OCI-LY7 (cell line): ENCODE data around the gene CYP2W1. TPM values are rescaled to one million over a fixed set of nuclear protein-coding genes. Genes with fewer than 3 reads are reported as not detected.

Source experiments
- BruUV-seq: library from RNA; stranded (reverse); fragments of 400-500 nt; replicated peaks from 2 replicates; lab custom pipeline; 2021; lab: Mats Ljungman, UMichigan
- CTCF ChIA-PET: fragments of 300-600 bp; sonication (Branson Sonifier 250); formaldehyde crosslinking; loops from one replicate; lab custom pipeline; 2022; ENCODE audit warnings: antibody characterized with exemption; ENCODE audit not compliant: unreplicated experiment; lab: Charles Lee
- POLR2A ChIA-PET: fragments of 300-600 bp; sonication (Branson Sonifier 250); formaldehyde crosslinking; loops from one replicate; lab custom pipeline; 2022; ENCODE audit warnings: antibody characterized with exemption; lab: Charles Lee
- DNase-seq: peaks from one replicate; pipeline ENCODE4 v3.0.0-alpha.2; 2015; ENCODE audit warnings: low spot score
- H2AFZ ChIP-seq: fragments of 200-600 bp; sonication (generic), shearing (Covaris generic); 2 replicates; pipeline ENCODE4 v1.6.1; 2014; ENCODE audit warnings: mild to moderate bottlenecking, antibody characterized with exemption, low read length, moderate library complexity
- H3K27ac ChIP-seq: fragments of 200-600 bp; sonication (generic); 2 replicates; pipeline ENCODE4 v1.5.1; 2014; ENCODE audit warnings: mixed run types, low read depth, mild to moderate bottlenecking, moderate library complexity, low read length, inconsistent platforms; ENCODE audit not compliant: poor library complexity, severe bottlenecking
- H3K36me3 ChIP-seq: fragments of 200-600 bp; sonication (generic); 2 replicates; pipeline ENCODE4 v1.6.1; 2014; ENCODE audit warnings: mild to moderate bottlenecking, antibody characterized with exemption, low read length, moderate library complexity, mixed read lengths; ENCODE audit not compliant: insufficient read depth
- H3K4me1 ChIP-seq: fragments of 200-600 bp; sonication (generic); 2 replicates; pipeline ENCODE4 v1.5.1; 2014; ENCODE audit warnings: mild to moderate bottlenecking, low read length; ENCODE audit not compliant: insufficient read depth, poor library complexity, severe bottlenecking
- H3K4me2 ChIP-seq: fragments of 200-600 bp; sonication (generic); 2 replicates; pipeline ENCODE4 v1.6.1; 2014; ENCODE audit warnings: mild to moderate bottlenecking, low read length
- H3K4me3 ChIP-seq: fragments of 200-600 bp; sonication (generic); 2 replicates; pipeline ENCODE4 v1.5.1; 2014; ENCODE audit warnings: mild to moderate bottlenecking, low read depth, low read length; ENCODE audit not compliant: poor library complexity, severe bottlenecking
- H3K79me2 ChIP-seq: fragments of 200-600 bp; sonication (generic); 2 replicates; pipeline ENCODE4 v1.6.1; 2016; ENCODE audit warnings: low read depth, mild to moderate bottlenecking, low read length, moderate library complexity, mixed read lengths; ENCODE audit not compliant: insufficient read depth
- H3K9me2 ChIP-seq: fragments of 200-600 bp; sonication (generic); 2 replicates; pipeline ENCODE4 v1.6.1; 2016; ENCODE audit warnings: mild to moderate bottlenecking, low read length, mixed read lengths; ENCODE audit not compliant: insufficient read depth
- H3K9me3 ChIP-seq: fragments of 200-600 bp; sonication (generic); 2 replicates; pipeline ENCODE4 v1.6.1; 2014; ENCODE audit warnings: mild to moderate bottlenecking, mixed run types, low read length, mixed read lengths
- H4K20me1 ChIP-seq: fragments of 200-600 bp; sonication (generic); 2 replicates; pipeline ENCODE4 v1.6.1; 2014; ENCODE audit warnings: mild to moderate bottlenecking, antibody characterized with exemption, low read length, moderate library complexity, mixed read lengths; ENCODE audit not compliant: insufficient read depth
- EZH2phosphoT487 ChIP-seq: fragments of 200-600 bp; sonication (generic); IDR thresholded peaks from 2 replicates; pipeline ENCODE4 v1.6.1; 2018; ENCODE audit warnings: low read depth, borderline replicate concordance, mild to moderate bottlenecking, mixed run types, antibody characterized with exemption, low read length, moderate library complexity, mixed read lengths
- intact Hi-C: fragments of 100-400 bp; cut with micrococcal nuclease; formaldehyde crosslinking; loops from one replicate; pipeline ENCODE4 v1.10.0; 2022; ENCODE audit not compliant: unreplicated experiment
- total RNA-seq, 2 experiments: library from RNA; depleted of rRNA in 1 of 2; stranded (reverse); fragments of >200 nt in 1 of 2; shearing (Covaris generic) in 1 of 2; gene quantifications; 2 replicates each; pipeline ENCODE4 v1.2.3, GENCODE V29; 2014 to 2022
- TF ChIP-seq, protein P1 (sequence below): fragments of 200-600 bp; sonication (generic); conservative IDR thresholded peaks from 2 replicates; pipeline ENCODE4 v1.5.1; 2014; ENCODE audit warnings: mild to moderate bottlenecking, antibody characterized with exemption, low read length, moderate library complexity, mixed read lengths

Gene CYP2W1
- total RNA-seq, 2 experiments from 2014 or later: 1.3 TPM; not detected in 1

DNA sequence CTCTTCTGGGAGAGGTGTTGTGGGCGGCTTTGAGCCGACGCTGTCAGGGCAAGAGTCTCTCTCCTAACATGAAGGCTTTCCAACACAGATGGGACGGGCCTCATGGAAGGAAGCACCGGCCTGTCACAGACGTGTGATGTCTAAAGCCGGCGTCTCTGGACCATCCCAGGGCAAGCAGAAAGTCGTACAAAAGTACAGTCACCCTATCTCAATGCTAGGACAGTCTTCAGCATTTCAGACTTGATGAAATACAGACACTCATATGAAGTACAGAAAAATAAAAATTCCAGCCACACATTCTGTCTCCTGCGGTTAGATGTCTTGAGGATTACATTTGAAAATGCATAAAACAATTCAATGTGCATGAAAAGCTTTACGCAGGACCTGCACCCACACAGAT lies 30.6 kb downstream of the CYP2W1 start:
- peaks cover 15% of the 10 kb centered on the region for H3K4me1 ChIP-seq
- DNase-seq: no peak
- ChIA-PET CTCF (no interaction called here), POLR2A (no interaction called here)
- H3K27ac ChIP-seq: no peak overlapping the region
- H4K20me1 ChIP-seq: no peaks in the 10 kb centered on the region
- H2AFZ ChIP-seq: no peak overlapping the region
- no peaks in the 10 kb centered on the region for H3K9me2 ChIP-seq
- H3K4me3 ChIP-seq: no peak overlapping the region
- no peaks in the 10 kb centered on the region for H3K79me2 ChIP-seq
- H3K4me2 ChIP-seq: no peak overlapping the region
- TF ChIP-seq, protein P1, sequence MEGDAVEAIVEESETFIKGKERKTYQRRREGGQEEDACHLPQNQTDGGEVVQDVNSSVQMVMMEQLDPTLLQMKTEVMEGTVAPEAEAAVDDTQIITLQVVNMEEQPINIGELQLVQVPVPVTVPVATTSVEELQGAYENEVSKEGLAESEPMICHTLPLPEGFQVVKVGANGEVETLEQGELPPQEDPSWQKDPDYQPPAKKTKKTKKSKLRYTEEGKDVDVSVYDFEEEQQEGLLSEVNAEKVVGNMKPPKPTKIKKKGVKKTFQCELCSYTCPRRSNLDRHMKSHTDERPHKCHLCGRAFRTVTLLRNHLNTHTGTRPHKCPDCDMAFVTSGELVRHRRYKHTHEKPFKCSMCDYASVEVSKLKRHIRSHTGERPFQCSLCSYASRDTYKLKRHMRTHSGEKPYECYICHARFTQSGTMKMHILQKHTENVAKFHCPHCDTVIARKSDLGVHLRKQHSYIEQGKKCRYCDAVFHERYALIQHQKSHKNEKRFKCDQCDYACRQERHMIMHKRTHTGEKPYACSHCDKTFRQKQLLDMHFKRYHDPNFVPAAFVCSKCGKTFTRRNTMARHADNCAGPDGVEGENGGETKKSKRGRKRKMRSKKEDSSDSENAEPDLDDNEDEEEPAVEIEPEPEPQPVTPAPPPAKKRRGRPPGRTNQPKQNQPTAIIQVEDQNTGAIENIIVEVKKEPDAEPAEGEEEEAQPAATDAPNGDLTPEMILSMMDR: no peak
- no peak for TF ChIP-seq EZH2phosphoT487
- intact Hi-C loops: no loop called here
- no peaks in the 10 kb centered on the region for H3K9me3 ChIP-seq
- BruUV-seq: no TSS peak
- H3K36me3 ChIP-seq: peaks cover 32% of the 10 kb centered on the region

DNA sequence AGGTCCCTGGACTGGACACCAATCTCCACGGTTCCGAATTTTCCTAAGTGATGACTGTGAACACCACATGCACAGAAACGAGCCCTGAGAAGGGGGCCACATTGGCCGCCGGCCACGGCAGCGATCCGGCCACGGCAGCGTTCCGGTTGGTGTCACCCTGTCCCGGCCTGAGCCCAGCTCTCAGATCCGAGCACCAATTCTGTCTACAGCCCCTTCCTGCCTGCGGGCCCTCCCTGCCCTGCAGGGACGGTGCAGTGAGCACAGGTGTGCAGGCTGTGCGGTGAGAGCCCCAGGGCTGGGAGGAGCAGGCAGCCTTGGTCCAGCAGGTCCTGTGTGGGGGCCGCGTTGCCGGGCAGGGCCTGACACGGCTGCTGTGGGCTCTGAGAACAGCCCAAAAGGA lies 31.7 kb downstream of the CYP2W1 start:
- H2AFZ ChIP-seq: no peak overlapping the region
- H3K9me3 ChIP-seq: no peaks in the 10 kb centered on the region
- H4K20me1 ChIP-seq: no peaks in the 10 kb centered on the region
- peaks cover 22% of the 10 kb centered on the region for H3K4me1 ChIP-seq
- H3K4me2 ChIP-seq: no peak overlapping the region
- H3K36me3 ChIP-seq: peaks cover 29% of the 10 kb centered on the region
- DNase-seq: no peak
- TF ChIP-seq EZH2phosphoT487: no peak
- TF ChIP-seq, protein P1: no peak
- no peaks in the 10 kb centered on the region for H3K9me2 ChIP-seq
- H3K79me2 ChIP-seq: no peaks in the 10 kb centered on the region
- H3K27ac ChIP-seq: no peak overlapping the region
- H3K4me3 ChIP-seq: no peak overlapping the region
- ChIA-PET POLR2A (no interaction called here), CTCF (no interaction called here)
- intact Hi-C loops: no loop called here
- no TSS peak for BruUV-seq

DNA sequence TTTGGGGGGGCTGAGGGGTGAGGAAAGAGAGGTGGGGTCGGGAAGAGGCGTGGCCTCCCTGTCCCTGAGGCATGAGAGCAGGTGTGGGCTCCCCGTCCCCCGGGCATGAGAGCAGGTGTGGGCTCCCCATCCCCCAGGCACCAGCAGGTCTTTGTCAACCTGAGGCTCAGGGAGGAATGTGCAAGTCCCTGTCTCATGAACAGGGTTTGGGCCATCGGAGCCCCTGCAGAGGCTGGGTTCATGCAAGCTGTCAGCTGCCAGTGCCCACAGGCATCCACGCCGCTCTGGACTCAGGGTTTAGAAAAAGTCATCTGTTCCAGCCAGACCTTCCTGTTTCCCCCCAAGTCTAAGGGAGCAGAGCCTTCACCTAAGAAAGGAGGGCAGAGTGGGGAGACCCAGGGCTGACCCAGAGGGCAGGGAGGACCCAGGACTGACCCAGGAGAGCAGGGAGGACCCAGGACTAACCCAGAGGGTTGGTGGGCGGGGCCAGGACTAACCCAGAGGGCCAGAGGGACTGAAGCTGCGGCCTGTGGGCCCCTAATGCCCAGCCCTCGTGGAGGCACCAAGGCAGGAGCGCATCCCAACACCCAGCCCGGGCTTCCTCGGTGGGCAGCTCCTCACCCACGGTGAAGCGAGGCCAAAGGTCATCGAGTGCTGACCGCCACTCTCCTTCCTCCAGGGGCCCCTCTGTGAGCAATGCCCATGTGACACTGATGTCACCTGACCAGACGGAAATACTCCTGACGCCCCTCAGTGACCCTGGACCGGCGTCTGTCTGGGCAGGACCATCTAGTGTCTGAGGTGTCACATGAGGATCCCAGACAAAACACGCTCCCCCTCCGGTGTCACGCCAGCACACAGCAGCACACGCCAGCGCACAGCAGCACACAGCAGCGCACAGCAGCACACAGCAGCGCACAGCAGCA lies 32.5 kb downstream of the CYP2W1 start:
- Histone ChIP-seq H3K9me2 (no peaks in the 10 kb centered on the region), H3K9me3 (no peaks in the 10 kb centered on the region), H2AFZ (no peak overlapping the region), H3K79me2 (no peaks in the 10 kb centered on the region), H3K4me3 (no peak overlapping the region), H3K4me1 (peaks cover 22% of the 10 kb centered on the region), H3K36me3 (peaks cover 27% of the 10 kb centered on the region), H3K27ac (no peak overlapping the region), H4K20me1 (no peaks in the 10 kb centered on the region), H3K4me2 (no peak overlapping the region)
- intact Hi-C loops: no loop called here
- ChIA-PET CTCF (no interaction called here), POLR2A (no interaction called here)
- no peak for DNase-seq
- TF ChIP-seq, protein P1: no peak
- TF ChIP-seq EZH2phosphoT487: no peak
- BruUV-seq: no TSS peak
